Neural cell (in vitro differentiated cells): ENCODE measurements around the gene BICRA.

Experiments
- EP300 ChIP-seq: fragments of 450-650 bp; conservative IDR thresholded peaks from 2 replicates; pipeline ENCODE4 v1.6.1; 2014; ENCODE audit warnings: antibody characterized with exemption, mild to moderate bottlenecking, moderate library complexity; ENCODE audit not compliant: poor library complexity, severe bottlenecking
- POLR2AphosphoS5 ChIP-seq: IDR thresholded peaks from 2 replicates; pipeline ENCODE4 v1.6.1; 2012
- RAD21 ChIP-seq: fragments of 450-650 bp; conservative IDR thresholded peaks from 2 replicates; pipeline ENCODE4 v1.6.1; 2014; ENCODE audit warnings: antibody characterized with exemption, mild to moderate bottlenecking, moderate library complexity
- SMC3 ChIP-seq: fragments of 450-650 bp; conservative IDR thresholded peaks from 2 replicates; pipeline ENCODE4 v1.6.1; 2014; ENCODE audit warnings: antibody characterized with exemption, mild to moderate bottlenecking, moderate library complexity; ENCODE audit not compliant: poor library complexity
- TAF1 ChIP-seq: IDR thresholded peaks from 2 replicates; pipeline ENCODE4 v1.6.1; 2012; ENCODE audit warnings: low read depth
- TF ChIP-seq, protein P1 (sequence below): fragments of 450-650 bp; IDR thresholded peaks from 2 replicates; pipeline ENCODE4 v1.5.1; 2014; ENCODE audit warnings: antibody characterized with exemption, mild to moderate bottlenecking, moderate library complexity; ENCODE audit not compliant: poor library complexity, severe bottlenecking
- TF ChIP-seq, protein P2 (sequence below): IDR thresholded peaks from 2 replicates; pipeline ENCODE4 v1.6.1; 2012; ENCODE audit warnings: borderline replicate concordance

DNA sequence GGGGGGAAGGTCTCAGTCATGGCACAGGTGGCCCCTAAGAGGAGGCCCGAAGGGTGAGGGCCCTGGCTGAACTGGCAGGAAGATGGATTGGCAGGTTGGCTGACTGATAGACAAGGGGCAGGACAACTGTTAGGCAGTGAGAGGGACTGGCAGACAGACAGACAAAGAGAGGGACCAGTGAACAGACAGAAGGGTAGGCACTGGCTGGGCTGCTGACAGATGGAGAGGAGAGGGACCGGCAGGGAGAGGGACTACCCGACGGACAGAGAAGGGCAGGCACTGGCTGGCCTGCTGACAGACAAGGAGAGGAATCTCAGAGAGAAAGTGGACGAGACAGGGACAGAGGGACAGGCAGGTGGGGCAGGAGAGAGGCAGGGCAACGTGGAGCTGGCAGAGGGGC lies 72.5 kb downstream of the BICRA start:
- TF ChIP-seq EP300 (no peak), POLR2AphosphoS5 (no peak), SMC3 (no peak), TAF1 (no peak), RAD21 (no peak)
- TF ChIP-seq, protein P1, sequence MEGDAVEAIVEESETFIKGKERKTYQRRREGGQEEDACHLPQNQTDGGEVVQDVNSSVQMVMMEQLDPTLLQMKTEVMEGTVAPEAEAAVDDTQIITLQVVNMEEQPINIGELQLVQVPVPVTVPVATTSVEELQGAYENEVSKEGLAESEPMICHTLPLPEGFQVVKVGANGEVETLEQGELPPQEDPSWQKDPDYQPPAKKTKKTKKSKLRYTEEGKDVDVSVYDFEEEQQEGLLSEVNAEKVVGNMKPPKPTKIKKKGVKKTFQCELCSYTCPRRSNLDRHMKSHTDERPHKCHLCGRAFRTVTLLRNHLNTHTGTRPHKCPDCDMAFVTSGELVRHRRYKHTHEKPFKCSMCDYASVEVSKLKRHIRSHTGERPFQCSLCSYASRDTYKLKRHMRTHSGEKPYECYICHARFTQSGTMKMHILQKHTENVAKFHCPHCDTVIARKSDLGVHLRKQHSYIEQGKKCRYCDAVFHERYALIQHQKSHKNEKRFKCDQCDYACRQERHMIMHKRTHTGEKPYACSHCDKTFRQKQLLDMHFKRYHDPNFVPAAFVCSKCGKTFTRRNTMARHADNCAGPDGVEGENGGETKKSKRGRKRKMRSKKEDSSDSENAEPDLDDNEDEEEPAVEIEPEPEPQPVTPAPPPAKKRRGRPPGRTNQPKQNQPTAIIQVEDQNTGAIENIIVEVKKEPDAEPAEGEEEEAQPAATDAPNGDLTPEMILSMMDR = no peak
- TF ChIP-seq, protein P2, sequence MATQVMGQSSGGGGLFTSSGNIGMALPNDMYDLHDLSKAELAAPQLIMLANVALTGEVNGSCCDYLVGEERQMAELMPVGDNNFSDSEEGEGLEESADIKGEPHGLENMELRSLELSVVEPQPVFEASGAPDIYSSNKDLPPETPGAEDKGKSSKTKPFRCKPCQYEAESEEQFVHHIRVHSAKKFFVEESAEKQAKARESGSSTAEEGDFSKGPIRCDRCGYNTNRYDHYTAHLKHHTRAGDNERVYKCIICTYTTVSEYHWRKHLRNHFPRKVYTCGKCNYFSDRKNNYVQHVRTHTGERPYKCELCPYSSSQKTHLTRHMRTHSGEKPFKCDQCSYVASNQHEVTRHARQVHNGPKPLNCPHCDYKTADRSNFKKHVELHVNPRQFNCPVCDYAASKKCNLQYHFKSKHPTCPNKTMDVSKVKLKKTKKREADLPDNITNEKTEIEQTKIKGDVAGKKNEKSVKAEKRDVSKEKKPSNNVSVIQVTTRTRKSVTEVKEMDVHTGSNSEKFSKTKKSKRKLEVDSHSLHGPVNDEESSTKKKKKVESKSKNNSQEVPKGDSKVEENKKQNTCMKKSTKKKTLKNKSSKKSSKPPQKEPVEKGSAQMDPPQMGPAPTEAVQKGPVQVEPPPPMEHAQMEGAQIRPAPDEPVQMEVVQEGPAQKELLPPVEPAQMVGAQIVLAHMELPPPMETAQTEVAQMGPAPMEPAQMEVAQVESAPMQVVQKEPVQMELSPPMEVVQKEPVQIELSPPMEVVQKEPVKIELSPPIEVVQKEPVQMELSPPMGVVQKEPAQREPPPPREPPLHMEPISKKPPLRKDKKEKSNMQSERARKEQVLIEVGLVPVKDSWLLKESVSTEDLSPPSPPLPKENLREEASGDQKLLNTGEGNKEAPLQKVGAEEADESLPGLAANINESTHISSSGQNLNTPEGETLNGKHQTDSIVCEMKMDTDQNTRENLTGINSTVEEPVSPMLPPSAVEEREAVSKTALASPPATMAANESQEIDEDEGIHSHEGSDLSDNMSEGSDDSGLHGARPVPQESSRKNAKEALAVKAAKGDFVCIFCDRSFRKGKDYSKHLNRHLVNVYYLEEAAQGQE = no peak
